ENCODE results near the gene RTL10.

Gene RTL10

GRCh38 chr22:19870153-19871022 lies 15.7 kb upstream of the RTL10 start:
- no peak overlapping the region for H3K27ac ChIP-seq (ENCODE audit: low read depth in 2 of 2, low read length in 2 of 2)
- peaks cover 32 to 34% of the 10 kb centered on the region in 2 donors for H3K4me1 ChIP-seq (ENCODE audit: control insufficient read depth in 2 of 2, insufficient read depth in 2 of 2, low read length in 2 of 2)
- no peak overlapping the region for H3K9ac ChIP-seq (ENCODE audit: low read depth in 1 of 2, low read length in 2 of 2)
- H3K4me3 ChIP-seq (ENCODE audit: low read length in 2 of 2): no peak overlapping the region
- no peaks in the 10 kb centered on the region for H3K9me3 ChIP-seq (ENCODE audit: control insufficient read depth in 2 of 2, low read length in 2 of 2)
- H3K36me3 ChIP-seq (ENCODE audit: control insufficient read depth in 2 of 2, insufficient read depth in 2 of 2, low read length in 2 of 2): no peaks in the 10 kb centered on the region
- H3K27me3 ChIP-seq (ENCODE audit: control insufficient read depth in 2 of 2, insufficient read depth in 2 of 2, low read length in 2 of 2): no peaks in the 10 kb centered on the region

- Histone ChIP-seq H3K36me3 (ENCODE audit: control insufficient read depth in 2 of 2, insufficient read depth in 2 of 2, low read length in 2 of 2) (no peaks in the 10 kb centered on the region), H3K4me3 (ENCODE audit: low read length in 2 of 2) (no peak overlapping the region), H3K9me3 (ENCODE audit: control insufficient read depth in 2 of 2, low read length in 2 of 2) (no peaks in the 10 kb centered on the region), H3K4me1 (ENCODE audit: control insufficient read depth in 2 of 2, insufficient read depth in 2 of 2, low read length in 2 of 2) (peaks cover 25 to 27% of the 10 kb centered on the region in 2 donors), H3K9ac (ENCODE audit: low read depth in 1 of 2, low read length in 2 of 2) (no peak overlapping the region), H3K27me3 (ENCODE audit: control insufficient read depth in 2 of 2, insufficient read depth in 2 of 2, low read length in 2 of 2) (no peaks in the 10 kb centered on the region), H3K27ac (ENCODE audit: low read depth in 2 of 2, low read length in 2 of 2) (no peak overlapping the region)
These were observed 15.0 kb upstream of the RTL10 start for GRCh38 chr22:19869497-19870152.

- Histone ChIP-seq H3K27me3 (ENCODE audit: control insufficient read depth in 2 of 2, insufficient read depth in 2 of 2, low read length in 2 of 2) (no peaks in the 10 kb centered on the region), H3K9ac (ENCODE audit: low read depth in 1 of 2, low read length in 2 of 2) (no peak overlapping the region), H3K27ac (ENCODE audit: low read depth in 2 of 2, low read length in 2 of 2) (no peak overlapping the region)
These were observed 14.2 kb upstream of the RTL10 start for GRCh38 chr22:19868773-19869471.

GRCh38 chr22:19868333-19868732 lies 13.7 kb upstream of the RTL10 start:
- Histone ChIP-seq H3K9ac (ENCODE audit: low read depth in 1 of 2, low read length in 2 of 2) (no peak overlapping the region), H3K4me3 (ENCODE audit: low read length in 2 of 2) (no peak overlapping the region), H3K36me3 (ENCODE audit: control insufficient read depth in 2 of 2, insufficient read depth in 2 of 2, low read length in 2 of 2) (no peaks in the 10 kb centered on the region), H3K9me3 (ENCODE audit: control insufficient read depth in 2 of 2, low read length in 2 of 2) (no peaks in the 10 kb centered on the region), H3K27me3 (ENCODE audit: control insufficient read depth in 2 of 2, insufficient read depth in 2 of 2, low read length in 2 of 2) (no peaks in the 10 kb centered on the region), H3K27ac (ENCODE audit: low read depth in 2 of 2, low read length in 2 of 2) (no peak overlapping the region), H3K4me1 (ENCODE audit: control insufficient read depth in 2 of 2, insufficient read depth in 2 of 2, low read length in 2 of 2) (peaks cover 13 to 16% of the 10 kb centered on the region in 2 donors)

More at GRCh38 chr22:19868773-19869471, 14.2 kb upstream of the RTL10 start:
- H3K4me3 ChIP-seq (ENCODE audit: low read length in 2 of 2): no peak overlapping the region
- no peaks in the 10 kb centered on the region for H3K36me3 ChIP-seq (ENCODE audit: control insufficient read depth in 2 of 2, insufficient read depth in 2 of 2, low read length in 2 of 2)
- H3K4me1 ChIP-seq (ENCODE audit: control insufficient read depth in 2 of 2, insufficient read depth in 2 of 2, low read length in 2 of 2): peaks cover 19 to 20% of the 10 kb centered on the region in 2 donors
- H3K9me3 ChIP-seq (ENCODE audit: control insufficient read depth in 2 of 2, low read length in 2 of 2): no peaks in the 10 kb centered on the region

- Histone ChIP-seq H3K4me1 (ENCODE audit: control insufficient read depth in 2 of 2, insufficient read depth in 2 of 2, low read length in 2 of 2) (peaks cover 7 to 9% of the 10 kb centered on the region in 2 donors), H3K9ac (ENCODE audit: low read depth in 1 of 2, low read length in 2 of 2) (no peak overlapping the region), H3K36me3 (ENCODE audit: control insufficient read depth in 2 of 2, insufficient read depth in 2 of 2, low read length in 2 of 2) (no peaks in the 10 kb centered on the region), H3K27ac (ENCODE audit: low read depth in 2 of 2, low read length in 2 of 2) (no peak overlapping the region), H3K4me3 (ENCODE audit: low read length in 2 of 2) (no peak overlapping the region), H3K9me3 (ENCODE audit: control insufficient read depth in 2 of 2, low read length in 2 of 2) (no peaks in the 10 kb centered on the region), H3K27me3 (ENCODE audit: control insufficient read depth in 2 of 2, insufficient read depth in 2 of 2, low read length in 2 of 2) (no peaks in the 10 kb centered on the region)
These were observed 12.9 kb upstream of the RTL10 start for GRCh38 chr22:19867617-19868016.

GRCh38 chr22:19866665-19867009 lies 12.0 kb upstream of the RTL10 start:
- no peaks in the 10 kb centered on the region for H3K9me3 ChIP-seq (ENCODE audit: control insufficient read depth in 2 of 2, low read length in 2 of 2)
- no peak overlapping the region for H3K9ac ChIP-seq (ENCODE audit: low read depth in 1 of 2, low read length in 2 of 2)
- no peaks in the 10 kb centered on the region for H3K36me3 ChIP-seq (ENCODE audit: control insufficient read depth in 2 of 2, insufficient read depth in 2 of 2, low read length in 2 of 2)
- peaks cover 4 to 8% of the 10 kb centered on the region in 2 donors for H3K4me1 ChIP-seq (ENCODE audit: control insufficient read depth in 2 of 2, insufficient read depth in 2 of 2, low read length in 2 of 2)
- no peaks in the 10 kb centered on the region for H3K27me3 ChIP-seq (ENCODE audit: control insufficient read depth in 2 of 2, insufficient read depth in 2 of 2, low read length in 2 of 2)
- H3K27ac ChIP-seq (ENCODE audit: low read depth in 2 of 2, low read length in 2 of 2): no peak overlapping the region
- H3K4me3 ChIP-seq (ENCODE audit: low read length in 2 of 2): no peak overlapping the region

- Histone ChIP-seq H3K9ac (ENCODE audit: low read depth in 1 of 2, low read length in 2 of 2) (no peak overlapping the region), H3K27ac (ENCODE audit: low read depth in 2 of 2, low read length in 2 of 2) (no peak overlapping the region), H3K4me1 (ENCODE audit: control insufficient read depth in 2 of 2, insufficient read depth in 2 of 2, low read length in 2 of 2) (peaks cover 4 to 8% of the 10 kb centered on the region in 2 donors), H3K9me3 (ENCODE audit: control insufficient read depth in 2 of 2, low read length in 2 of 2) (no peaks in the 10 kb centered on the region), H3K27me3 (ENCODE audit: control insufficient read depth in 2 of 2, insufficient read depth in 2 of 2, low read length in 2 of 2) (no peaks in the 10 kb centered on the region), H3K4me3 (ENCODE audit: low read length in 2 of 2) (no peak overlapping the region), H3K36me3 (ENCODE audit: control insufficient read depth in 2 of 2, insufficient read depth in 2 of 2, low read length in 2 of 2) (no peaks in the 10 kb centered on the region)
These were observed 10.6 kb upstream of the RTL10 start for GRCh38 chr22:19865141-19865829.

GRCh38 chr22:19864538-19865106 lies 9.9 kb upstream of the RTL10 start:
- Histone ChIP-seq H3K36me3 (ENCODE audit: control insufficient read depth in 2 of 2, insufficient read depth in 2 of 2, low read length in 2 of 2) (no peaks in the 10 kb centered on the region), H3K9ac (ENCODE audit: low read depth in 1 of 2, low read length in 2 of 2) (no peak overlapping the region)

GRCh38 chr22:19863571-19863970 lies 8.9 kb upstream of the RTL10 start:
- Histone ChIP-seq H3K4me1 (ENCODE audit: control insufficient read depth in 2 of 2, insufficient read depth in 2 of 2, low read length in 2 of 2) (peaks cover under 1 to 3% of the 10 kb centered on the region in 2 donors), H3K36me3 (ENCODE audit: control insufficient read depth in 2 of 2, insufficient read depth in 2 of 2, low read length in 2 of 2) (no peaks in the 10 kb centered on the region), H3K27ac (ENCODE audit: low read depth in 2 of 2, low read length in 2 of 2) (no peak overlapping the region), H3K9me3 (ENCODE audit: control insufficient read depth in 2 of 2, low read length in 2 of 2) (no peaks in the 10 kb centered on the region), H3K27me3 (ENCODE audit: control insufficient read depth in 2 of 2, insufficient read depth in 2 of 2, low read length in 2 of 2) (no peaks in the 10 kb centered on the region), H3K9ac (ENCODE audit: low read depth in 1 of 2, low read length in 2 of 2) (no peak overlapping the region), H3K4me3 (ENCODE audit: low read length in 2 of 2) (no peak overlapping the region)

More at GRCh38 chr22:19864538-19865106, 9.9 kb upstream of the RTL10 start:
- no peak overlapping the region for H3K27ac ChIP-seq (ENCODE audit: low read depth in 2 of 2, low read length in 2 of 2)
- peaks cover 4 to 8% of the 10 kb centered on the region in 2 donors for H3K4me1 ChIP-seq (ENCODE audit: control insufficient read depth in 2 of 2, insufficient read depth in 2 of 2, low read length in 2 of 2)
- no peaks in the 10 kb centered on the region for H3K27me3 ChIP-seq (ENCODE audit: control insufficient read depth in 2 of 2, insufficient read depth in 2 of 2, low read length in 2 of 2)
- no peaks in the 10 kb centered on the region for H3K9me3 ChIP-seq (ENCODE audit: control insufficient read depth in 2 of 2, low read length in 2 of 2)
- no peak overlapping the region for H3K4me3 ChIP-seq (ENCODE audit: low read length in 2 of 2)

Measured in mucosa of rectum (tissue), 2 donors.